ENCODE measurements around the gene TPK1. TPM values are rescaled to one million over a fixed set of nuclear protein-coding genes. Genes with fewer than 3 reads are reported as not detected.
"Not testable (repeated sequence)": the region's sequence is repeated elsewhere in the genome, so short reads cannot be mapped to it uniquely, and the experiment has no call there.

Gene TPK1
- total and polyA plus RNA-seq, 2 of the 13 experiments (the other 11 are each of a cell fraction or from before 2014, with no cell fraction given): 1.0 to 1.2 TPM

- ATAC-seq; intact Hi-C loops (cut with micrococcal nuclease; ENCODE audit: unreplicated experiment); H2AFZ ChIP-seq (ENCODE audit: low read length); H4K20me1 ChIP-seq (ENCODE audit: insufficient read depth, low read length); H3K27ac ChIP-seq (ENCODE audit: extremely low read length, insufficient read depth, low read length); CTCF ChIA-PET (ENCODE audit: low intra/inter-chr PET ratio, low total read pairs); H3K4me1 ChIP-seq (ENCODE audit: insufficient read depth, low read length); H3K36me3 ChIP-seq (replicated peaks in 1 of 2; ENCODE audit: control insufficient read depth in 1 of 2, insufficient read depth in 2 of 2, low read length in 2 of 2); H3K27me3 ChIP-seq (ENCODE audit: control insufficient read depth in 1 of 2, insufficient read depth in 2 of 2, low read length in 2 of 2); in situ Hi-C loops (cut with HindIII; ENCODE audit: extremely low pct_ligation_motif_present, low pct_unique_long_range_greater_than_20kb); H3K9me3 ChIP-seq (ENCODE audit: low read length); POLR2A ChIA-PET; H3K79me2 ChIP-seq (ENCODE audit: insufficient read depth, low read length); H3K9ac ChIP-seq (ENCODE audit: insufficient read depth, low read depth, low read length); H3K4me3 ChIP-seq (replicated peaks in 1 of 3; ENCODE audit: insufficient read depth in 1 of 3, low read depth in 2 of 3, low read length in 3 of 3); FAIRE-seq; H3K4me2 ChIP-seq (ENCODE audit: low read depth, low read length); BruUV-seq (replicated peaks); DNase-seq (ENCODE audit: low spot score); TF ChIP-seq CREB1 (CRISPR knock-in tag; IDR thresholded peaks at IDR 0.05): not testable (repeated sequence)
- 2% methylated on average over 4 of the region's 4 CpGs for WGBS (ENCODE audit: low lambda C conversion rate)
- peak; percentile 68 for TF ChIP-seq CREB1 (IDR thresholded peaks at IDR 0.05)
Measured at GRCh38 chr7:144800678-144801436, 35.0 kb downstream of the TPK1 start.

- Histone ChIP-seq H4K20me1 (ENCODE audit: insufficient read depth, low read length) (no peaks in the 10 kb centered on the region), H3K36me3 (replicated peaks in 1 of 2; ENCODE audit: control insufficient read depth in 1 of 2, insufficient read depth in 2 of 2, low read length in 2 of 2) (no peaks in the 10 kb centered on the region), H3K79me2 (ENCODE audit: insufficient read depth, low read length) (no peaks in the 10 kb centered on the region), H3K27me3 (ENCODE audit: control insufficient read depth in 1 of 2, insufficient read depth in 2 of 2, low read length in 2 of 2) (no peaks in the 10 kb centered on the region), H3K9me3 (ENCODE audit: low read length) (no peaks in the 10 kb centered on the region; the same call in 1 of the 2 replicates), H3K27ac (ENCODE audit: extremely low read length, insufficient read depth, low read length) (no peak overlapping the region), H2AFZ (ENCODE audit: low read length) (no peak overlapping the region), H3K9ac (ENCODE audit: insufficient read depth, low read depth, low read length) (no peak overlapping the region), H3K4me3 (replicated peaks in 1 of 3; ENCODE audit: insufficient read depth in 1 of 3, low read depth in 2 of 3, low read length in 3 of 3) (no peak overlapping the region), H3K4me2 (ENCODE audit: low read depth, low read length) (no peak overlapping the region), H3K4me1 (ENCODE audit: insufficient read depth, low read length) (no peaks in the 10 kb centered on the region)
- no peak for DNase-seq (ENCODE audit: low spot score)
- ChIA-PET CTCF (ENCODE audit: low intra/inter-chr PET ratio, low total read pairs) (no interaction called here), POLR2A (no interaction called here)
- in situ Hi-C loops (cut with HindIII; ENCODE audit: extremely low pct_ligation_motif_present, low pct_unique_long_range_greater_than_20kb) (no loop called here), intact Hi-C loops (cut with micrococcal nuclease; ENCODE audit: unreplicated experiment) (no loop called here)
- ATAC-seq: no peak
- no peak for TF ChIP-seq KLF13 (CRISPR knock-in tag; IDR thresholded peaks at IDR 0.05)
- WGBS (ENCODE audit: low lambda C conversion rate): 0% methylated on average over 4 of the region's 5 CpGs
- FAIRE-seq: no peak
- BruUV-seq (replicated peaks): no TSS peak
Measured at GRCh38 chr7:144796919-144797318, 38.9 kb downstream of the TPK1 start.

Measured in HepG2 (cell line).